GM23338 (cell line): ENCODE results near the gene FAM72C.
"Not testable (repeated sequence)": the region's sequence is repeated elsewhere in the genome, so short reads cannot be mapped to it uniquely, and the experiment has no call there.

ENCODE experiments used
- CREB1 ChIP-seq: fragments of 250-450 bp; sonication (Bioruptor Pico); IDR thresholded peaks from 2 replicates; pipeline ENCODE4 v1.5.0; 2020; ENCODE audit warnings: low read depth, mild to moderate bottlenecking, moderate library complexity
- EZH2 ChIP-seq: fragments of 200-600 bp; sonication (generic); IDR thresholded peaks from one replicate; pipeline ENCODE4 v1.8.0; 2017; ENCODE audit warnings: antibody characterized with exemption, mild to moderate bottlenecking, low read depth; ENCODE audit not compliant: unreplicated experiment
- EZH2phosphoT487 ChIP-seq: fragments of 200-600 bp; sonication (generic); IDR thresholded peaks from one replicate; pipeline ENCODE4 v1.8.1; 2018; ENCODE audit warnings: antibody characterized with exemption; ENCODE audit not compliant: unreplicated experiment
- POLR2AphosphoS5 ChIP-seq: IDR thresholded peaks from 2 replicates; pipeline ENCODE4 v1.6.1; 2016; ENCODE audit warnings: antibody characterized with exemption, low read depth
- STAT1 ChIP-seq: IDR thresholded peaks from one replicate; pipeline ENCODE4 v1.6.1; 2016; ENCODE audit warnings: antibody characterized with exemption; ENCODE audit not compliant: unreplicated experiment
- TF ChIP-seq, protein P1 (sequence below), 2 experiments: fragments of 200-600 bp in 1 of 2; sonication (generic) in 1 of 2; conservative IDR thresholded peaks; 2 replicates each; pipeline versions ENCODE4 v1.5.1 to v1.6.1; 2016 to 2017; ENCODE audit warnings: antibody characterized with exemption in 2 of 2, low read depth in 2 of 2, mild to moderate bottlenecking in 2 of 2, moderate library complexity in 1 of 2
- TF ChIP-seq, protein P2 (sequence below): IDR thresholded peaks from one replicate; pipeline ENCODE4 v1.6.1; 2018; ENCODE audit warnings: antibody characterized with exemption; ENCODE audit not compliant: unreplicated experiment

DNA sequence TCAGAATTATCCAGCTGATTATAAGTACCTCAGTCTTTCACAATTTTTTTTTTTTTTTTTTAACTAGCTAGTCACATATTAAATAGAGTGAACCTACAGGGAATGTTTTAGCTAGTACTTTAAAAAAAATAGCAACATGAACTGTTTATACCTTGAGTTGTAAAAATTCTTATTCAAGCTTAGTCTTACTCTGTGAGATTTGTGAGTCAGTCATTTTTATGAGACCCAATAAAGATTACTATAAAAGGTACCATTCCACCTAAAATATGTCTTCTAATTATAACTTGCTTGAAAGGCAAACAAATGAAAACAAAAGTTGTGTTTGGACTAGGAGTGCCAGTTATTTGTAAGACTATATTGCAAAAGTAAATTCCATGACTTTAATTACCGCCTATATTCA, 5.9 kb downstream of the FAM72C start:
- not testable (repeated sequence) for TF ChIP-seq EZH2, POLR2AphosphoS5, CREB1, EZH2phosphoT487, STAT1
- TF ChIP-seq, protein P1, sequence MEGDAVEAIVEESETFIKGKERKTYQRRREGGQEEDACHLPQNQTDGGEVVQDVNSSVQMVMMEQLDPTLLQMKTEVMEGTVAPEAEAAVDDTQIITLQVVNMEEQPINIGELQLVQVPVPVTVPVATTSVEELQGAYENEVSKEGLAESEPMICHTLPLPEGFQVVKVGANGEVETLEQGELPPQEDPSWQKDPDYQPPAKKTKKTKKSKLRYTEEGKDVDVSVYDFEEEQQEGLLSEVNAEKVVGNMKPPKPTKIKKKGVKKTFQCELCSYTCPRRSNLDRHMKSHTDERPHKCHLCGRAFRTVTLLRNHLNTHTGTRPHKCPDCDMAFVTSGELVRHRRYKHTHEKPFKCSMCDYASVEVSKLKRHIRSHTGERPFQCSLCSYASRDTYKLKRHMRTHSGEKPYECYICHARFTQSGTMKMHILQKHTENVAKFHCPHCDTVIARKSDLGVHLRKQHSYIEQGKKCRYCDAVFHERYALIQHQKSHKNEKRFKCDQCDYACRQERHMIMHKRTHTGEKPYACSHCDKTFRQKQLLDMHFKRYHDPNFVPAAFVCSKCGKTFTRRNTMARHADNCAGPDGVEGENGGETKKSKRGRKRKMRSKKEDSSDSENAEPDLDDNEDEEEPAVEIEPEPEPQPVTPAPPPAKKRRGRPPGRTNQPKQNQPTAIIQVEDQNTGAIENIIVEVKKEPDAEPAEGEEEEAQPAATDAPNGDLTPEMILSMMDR (conservative IDR thresholded peaks at IDR 0.05; ENCODE audit: low read depth in 2 of 2) = not testable (repeated sequence)
- TF ChIP-seq, protein P2, sequence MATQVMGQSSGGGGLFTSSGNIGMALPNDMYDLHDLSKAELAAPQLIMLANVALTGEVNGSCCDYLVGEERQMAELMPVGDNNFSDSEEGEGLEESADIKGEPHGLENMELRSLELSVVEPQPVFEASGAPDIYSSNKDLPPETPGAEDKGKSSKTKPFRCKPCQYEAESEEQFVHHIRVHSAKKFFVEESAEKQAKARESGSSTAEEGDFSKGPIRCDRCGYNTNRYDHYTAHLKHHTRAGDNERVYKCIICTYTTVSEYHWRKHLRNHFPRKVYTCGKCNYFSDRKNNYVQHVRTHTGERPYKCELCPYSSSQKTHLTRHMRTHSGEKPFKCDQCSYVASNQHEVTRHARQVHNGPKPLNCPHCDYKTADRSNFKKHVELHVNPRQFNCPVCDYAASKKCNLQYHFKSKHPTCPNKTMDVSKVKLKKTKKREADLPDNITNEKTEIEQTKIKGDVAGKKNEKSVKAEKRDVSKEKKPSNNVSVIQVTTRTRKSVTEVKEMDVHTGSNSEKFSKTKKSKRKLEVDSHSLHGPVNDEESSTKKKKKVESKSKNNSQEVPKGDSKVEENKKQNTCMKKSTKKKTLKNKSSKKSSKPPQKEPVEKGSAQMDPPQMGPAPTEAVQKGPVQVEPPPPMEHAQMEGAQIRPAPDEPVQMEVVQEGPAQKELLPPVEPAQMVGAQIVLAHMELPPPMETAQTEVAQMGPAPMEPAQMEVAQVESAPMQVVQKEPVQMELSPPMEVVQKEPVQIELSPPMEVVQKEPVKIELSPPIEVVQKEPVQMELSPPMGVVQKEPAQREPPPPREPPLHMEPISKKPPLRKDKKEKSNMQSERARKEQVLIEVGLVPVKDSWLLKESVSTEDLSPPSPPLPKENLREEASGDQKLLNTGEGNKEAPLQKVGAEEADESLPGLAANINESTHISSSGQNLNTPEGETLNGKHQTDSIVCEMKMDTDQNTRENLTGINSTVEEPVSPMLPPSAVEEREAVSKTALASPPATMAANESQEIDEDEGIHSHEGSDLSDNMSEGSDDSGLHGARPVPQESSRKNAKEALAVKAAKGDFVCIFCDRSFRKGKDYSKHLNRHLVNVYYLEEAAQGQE = not testable (repeated sequence)
